Peyer's patch (tissue), 4 donors: ENCODE data around the gene FAM117A.

ENCODE experiments used
- POLR2A ChIP-seq, 2 donors: fragments of 450-650 bp; IDR thresholded peaks; one replicate each; pipeline ENCODE4 v1.5.1; 2017; ENCODE audit warnings: antibody characterized with exemption in 2 of 2, mild to moderate bottlenecking in 2 of 2, moderate library complexity in 2 of 2
- TF ChIP-seq, protein P1 (sequence below), 6 experiments: fragments of 450-650 bp in 4 of 6; fragments of 200-600 bp in 2 of 6; sonication (generic) in 1 of 6; IDR thresholded peaks; one replicate each; pipeline ENCODE4 v1.5.1; 2017 to 2019; ENCODE audit warnings: antibody characterized with exemption in 6 of 6, mild to moderate bottlenecking in 3 of 6, moderate library complexity in 1 of 6

DNA sequence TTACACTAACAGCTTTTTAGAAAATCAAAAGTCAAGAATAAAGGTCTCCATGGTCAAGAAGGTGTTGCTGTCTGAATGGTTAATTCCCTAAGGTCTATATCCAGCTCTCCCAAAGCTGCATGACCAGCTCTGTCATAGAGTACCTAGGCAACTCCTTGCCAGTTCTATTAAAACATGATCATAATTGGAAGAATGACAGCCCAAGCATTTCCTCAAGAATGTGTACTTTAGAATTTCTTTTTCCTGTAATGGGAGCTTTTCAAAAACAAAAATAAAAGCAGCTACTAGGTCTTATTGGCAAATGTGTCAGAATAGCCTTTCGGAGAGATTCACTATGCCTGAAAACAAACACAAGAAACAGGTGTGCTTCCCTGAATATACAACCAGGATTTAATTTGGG lies 93.9 kb downstream of the FAM117A start:
- TF ChIP-seq, protein P1, sequence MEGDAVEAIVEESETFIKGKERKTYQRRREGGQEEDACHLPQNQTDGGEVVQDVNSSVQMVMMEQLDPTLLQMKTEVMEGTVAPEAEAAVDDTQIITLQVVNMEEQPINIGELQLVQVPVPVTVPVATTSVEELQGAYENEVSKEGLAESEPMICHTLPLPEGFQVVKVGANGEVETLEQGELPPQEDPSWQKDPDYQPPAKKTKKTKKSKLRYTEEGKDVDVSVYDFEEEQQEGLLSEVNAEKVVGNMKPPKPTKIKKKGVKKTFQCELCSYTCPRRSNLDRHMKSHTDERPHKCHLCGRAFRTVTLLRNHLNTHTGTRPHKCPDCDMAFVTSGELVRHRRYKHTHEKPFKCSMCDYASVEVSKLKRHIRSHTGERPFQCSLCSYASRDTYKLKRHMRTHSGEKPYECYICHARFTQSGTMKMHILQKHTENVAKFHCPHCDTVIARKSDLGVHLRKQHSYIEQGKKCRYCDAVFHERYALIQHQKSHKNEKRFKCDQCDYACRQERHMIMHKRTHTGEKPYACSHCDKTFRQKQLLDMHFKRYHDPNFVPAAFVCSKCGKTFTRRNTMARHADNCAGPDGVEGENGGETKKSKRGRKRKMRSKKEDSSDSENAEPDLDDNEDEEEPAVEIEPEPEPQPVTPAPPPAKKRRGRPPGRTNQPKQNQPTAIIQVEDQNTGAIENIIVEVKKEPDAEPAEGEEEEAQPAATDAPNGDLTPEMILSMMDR (IDR thresholded peaks at IDR 0.05) = no peak
- TF ChIP-seq POLR2A (IDR thresholded peaks at IDR 0.05) = no peak
